K562 (cell line): Measurements from ENCODE around the gene IL18RAP.

ENCODE experiments used
- ARID2 ChIP-seq: fragments of 450-650 bp; IDR thresholded peaks from 2 replicates; pipeline ENCODE4 v1.6.1; 2017; ENCODE audit warnings: antibody characterized with exemption, mild to moderate bottlenecking
- CHD7 ChIP-seq: fragments of 200-600 bp; sonication (generic); IDR thresholded peaks from one replicate; pipeline ENCODE4 v1.6.1; 2012; ENCODE audit warnings: mild to moderate bottlenecking, low read depth, low read length, inconsistent platforms
- FOXK2 ChIP-seq, 2 experiments: fragments of 450-650 bp; IDR thresholded peaks in 1 of 2; conservative IDR thresholded peaks in 1 of 2; 2 replicates each; pipeline ENCODE4 v1.6.1; 2016; ENCODE audit warnings: low read depth in 2 of 2, mild to moderate bottlenecking in 1 of 2
- NFIC ChIP-seq: fragments of 450-650 bp; IDR thresholded peaks from 2 replicates; pipeline ENCODE4 v1.6.1; 2017; ENCODE audit warnings: mild to moderate bottlenecking, inconsistent platforms
- SREBF2 ChIP-seq: sonication (generic); formaldehyde crosslinking; IDR thresholded peaks from 2 replicates; pipeline ENCODE4 v1.4.0; 2020; ENCODE audit warnings: mild to moderate bottlenecking, missing genetic modification reagents
- TF ChIP-seq, protein P1 (sequence below), 3 experiments: IDR thresholded peaks in 2 of 3; conservative IDR thresholded peaks in 1 of 3; 2 replicates each; pipeline ENCODE4 v1.5.1; 2011 to 2012; ENCODE audit warnings: low read length in 3 of 3, mild to moderate bottlenecking in 3 of 3, control low read depth in 2 of 3, improper control_type of control experiment in 1 of 3, inconsistent platforms in 1 of 3, low read depth in 1 of 3, mixed read lengths in 1 of 3, moderate library complexity in 1 of 3; ENCODE audit not compliant: insufficient read depth in 2 of 3

DNA sequence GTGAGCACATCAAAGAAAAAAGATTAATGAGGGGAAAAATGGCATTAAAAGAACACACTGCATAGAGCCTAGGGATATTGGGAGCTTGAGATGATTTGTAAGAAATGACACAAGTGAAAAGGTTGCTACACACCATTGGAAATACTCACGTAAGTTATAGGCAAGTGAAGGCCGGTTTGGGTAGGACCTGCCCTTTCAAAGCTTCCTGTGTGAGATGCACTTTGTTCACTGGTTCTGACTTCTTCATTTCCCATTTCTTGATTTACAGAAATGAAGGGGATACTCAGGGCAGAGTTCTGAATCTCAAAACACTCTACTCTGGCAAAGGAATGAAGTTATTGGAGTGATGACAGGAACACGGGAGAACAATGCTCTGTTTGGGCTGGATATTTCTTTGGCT lies at the start of gene IL18RAP:
- TF ChIP-seq FOXK2 (conservative IDR thresholded peaks at IDR 0.05 in 1 of 2, IDR thresholded peaks at IDR 0.05 in 1 of 2; ENCODE audit: low read depth in 2 of 2) (no peak), SREBF2 (CRISPR knock-in tag) (no peak), ARID2 (no peak), CHD7 (no peak), NFIC (no peak)
- TF ChIP-seq, protein P1, sequence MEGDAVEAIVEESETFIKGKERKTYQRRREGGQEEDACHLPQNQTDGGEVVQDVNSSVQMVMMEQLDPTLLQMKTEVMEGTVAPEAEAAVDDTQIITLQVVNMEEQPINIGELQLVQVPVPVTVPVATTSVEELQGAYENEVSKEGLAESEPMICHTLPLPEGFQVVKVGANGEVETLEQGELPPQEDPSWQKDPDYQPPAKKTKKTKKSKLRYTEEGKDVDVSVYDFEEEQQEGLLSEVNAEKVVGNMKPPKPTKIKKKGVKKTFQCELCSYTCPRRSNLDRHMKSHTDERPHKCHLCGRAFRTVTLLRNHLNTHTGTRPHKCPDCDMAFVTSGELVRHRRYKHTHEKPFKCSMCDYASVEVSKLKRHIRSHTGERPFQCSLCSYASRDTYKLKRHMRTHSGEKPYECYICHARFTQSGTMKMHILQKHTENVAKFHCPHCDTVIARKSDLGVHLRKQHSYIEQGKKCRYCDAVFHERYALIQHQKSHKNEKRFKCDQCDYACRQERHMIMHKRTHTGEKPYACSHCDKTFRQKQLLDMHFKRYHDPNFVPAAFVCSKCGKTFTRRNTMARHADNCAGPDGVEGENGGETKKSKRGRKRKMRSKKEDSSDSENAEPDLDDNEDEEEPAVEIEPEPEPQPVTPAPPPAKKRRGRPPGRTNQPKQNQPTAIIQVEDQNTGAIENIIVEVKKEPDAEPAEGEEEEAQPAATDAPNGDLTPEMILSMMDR (IDR thresholded peaks at IDR 0.05 in 2 of 3, conservative IDR thresholded peaks at IDR 0.05 in 1 of 3; ENCODE audit: insufficient read depth in 2 of 3, low read depth in 1 of 3, low read length in 3 of 3): no peak
